GM18508 (cell line): ENCODE data around the gene UBE2E2.
A peak's percentile ranks its signal among the peaks of the same experiment; 100 is the strongest.

Experiments used
- ATAC-seq: cut with Tn5 transposase; IDR thresholded peaks from one replicate; pipeline ENCODE4 v1.9.1; 2021; ENCODE audit warnings: moderate number of reproducible peaks; ENCODE audit not compliant: insufficient read depth, unreplicated experiment

The UBE2E2 gene

GRCh38 chr3:23552506-23552905 is 349.4 kb downstream of the UBE2E2 start:
- ATAC-seq, result no peak

GRCh38 chr3:23553353-23553752 is 350.2 kb downstream of the UBE2E2 start:
- ATAC-seq, result peak; percentile 41

GRCh38 chr3:23565041-23565775 is 362.1 kb downstream of the UBE2E2 start:
- ATAC-seq, result no peak

GRCh38 chr3:23566499-23566898 is 363.4 kb downstream of the UBE2E2 start:
- no peak for ATAC-seq

GRCh38 chr3:23567917-23568316 is 364.8 kb downstream of the UBE2E2 start:
- ATAC-seq, result no peak

GRCh38 chr3:23573827-23574226 is 370.7 kb downstream of the UBE2E2 start:
- ATAC-seq, result no peak

- ATAC-seq, result no peak
These were observed 371.7 kb downstream of the UBE2E2 start for GRCh38 chr3:23574822-23575315.

- ATAC-seq, result no peak
These were observed 372.6 kb downstream of the UBE2E2 start for GRCh38 chr3:23575697-23576096.

- ATAC-seq, result no peak
These were observed 373.3 kb downstream of the UBE2E2 start for GRCh38 chr3:23576379-23576959.

- no peak for ATAC-seq
These were observed 377.1 kb downstream of the UBE2E2 start for GRCh38 chr3:23580096-23580713.

GRCh38 chr3:23583980-23584740 is 381.0 kb downstream of the UBE2E2 start:
- ATAC-seq, result no peak

- no peak for ATAC-seq
These were observed 384.4 kb downstream of the UBE2E2 start for GRCh38 chr3:23587513-23587912.

GRCh38 chr3:23588547-23588946 is 385.4 kb downstream of the UBE2E2 start:
- no peak for ATAC-seq

- ATAC-seq, result no peak
These were observed 386.5 kb downstream of the UBE2E2 start for GRCh38 chr3:23589602-23590001.

GRCh38 chr3:23590424-23591273 is 387.5 kb downstream of the UBE2E2 start:
- ATAC-seq, result peak; percentile 65

- no peak for ATAC-seq
These were observed 388.2 kb downstream of the UBE2E2 start for GRCh38 chr3:23591374-23591773.

GRCh38 chr3:23592961-23593931 is 390.1 kb downstream of the UBE2E2 start:
- peak; percentile 62 for ATAC-seq

GRCh38 chr3:23594066-23594465 is 390.9 kb downstream of the UBE2E2 start:
- no peak for ATAC-seq
